Measurements from ENCODE around the gene WWOX. TPM values are rescaled to one million over a fixed set of nuclear protein-coding genes. Genes with fewer than 3 reads are reported as not detected.

The WWOX gene
- total RNA-seq, 1 donor from 2014 or later, result 13.1 TPM

GRCh38 chr16:79131321-79132075 is 1032.0 kb downstream of the WWOX start:
- DNase-seq (ENCODE audit: missing footprints) (no peak), ATAC-seq (no peak)
- intact Hi-C loops (cut with DNase I), result no loop called here

DNA sequence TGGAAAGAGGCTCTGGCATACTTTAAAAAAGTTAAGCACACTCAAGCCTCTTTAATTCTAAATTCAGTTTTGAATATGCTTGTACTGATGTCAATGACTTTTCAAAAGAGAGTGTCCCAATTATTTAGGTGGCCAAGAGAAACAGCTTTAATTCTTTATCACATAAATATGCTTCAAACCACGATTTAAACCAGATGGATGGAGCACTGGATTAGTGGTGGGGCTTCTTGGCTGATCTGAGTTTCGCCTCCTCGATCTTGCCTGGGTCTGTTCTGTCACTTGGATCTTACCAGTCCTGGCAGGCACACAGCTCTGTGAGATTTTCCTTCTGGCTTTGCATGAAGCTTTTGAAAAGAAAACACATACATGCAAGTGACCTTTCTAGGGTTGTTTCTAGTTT is 1033.2 kb downstream of the WWOX start:
- ATAC-seq (peak; percentile 93), DNase-seq (ENCODE audit: missing footprints) (no peak)
- intact Hi-C loops (cut with DNase I), result no loop called here

DNA sequence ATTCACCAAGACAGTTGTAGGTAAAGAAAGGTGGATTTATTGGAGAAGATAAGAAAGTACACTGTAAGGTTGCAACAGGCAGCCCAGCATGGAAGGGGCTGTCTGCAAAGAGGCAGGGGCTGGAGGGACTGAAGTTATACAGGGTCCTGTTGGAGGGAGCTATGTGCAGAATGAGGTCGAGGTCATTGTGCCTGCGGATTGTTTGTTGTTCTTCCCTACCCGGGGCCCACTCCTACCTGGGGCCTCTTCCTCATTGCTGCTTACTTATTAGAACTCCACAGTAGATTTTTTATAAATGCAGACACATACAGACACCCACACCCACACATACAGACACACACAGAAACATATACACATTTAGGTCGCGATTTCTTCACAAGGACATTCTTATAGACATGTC is 1034.8 kb downstream of the WWOX start:
- ATAC-seq, result no peak
- no peak for DNase-seq (ENCODE audit: missing footprints)
- intact Hi-C loops (cut with DNase I), result no loop called here

GRCh38 chr16:79136955-79137354 is 1037.5 kb downstream of the WWOX start:
- ATAC-seq (no peak), DNase-seq (ENCODE audit: missing footprints) (no peak)
- intact Hi-C loops (cut with DNase I), result no loop called here

GRCh38 chr16:79137426-79137939 is 1038.0 kb downstream of the WWOX start:
- intact Hi-C loops (cut with DNase I), result no loop called here
- ATAC-seq, result no peak

GRCh38 chr16:79139799-79140198 is 1040.3 kb downstream of the WWOX start:
- ATAC-seq (no peak), DNase-seq (ENCODE audit: missing footprints) (no peak)
- intact Hi-C loops (cut with DNase I), result no loop called here

More at GRCh38 chr16:79137426-79137939, 1038.0 kb downstream of the WWOX start:
- DNase-seq (ENCODE audit: missing footprints), result no peak

GRCh38 chr16:79143026-79143425 is 1043.6 kb downstream of the WWOX start:
- DNase-seq (ENCODE audit: missing footprints) (no peak), ATAC-seq (no peak)
- intact Hi-C loops (cut with DNase I), result no loop called here

DNA sequence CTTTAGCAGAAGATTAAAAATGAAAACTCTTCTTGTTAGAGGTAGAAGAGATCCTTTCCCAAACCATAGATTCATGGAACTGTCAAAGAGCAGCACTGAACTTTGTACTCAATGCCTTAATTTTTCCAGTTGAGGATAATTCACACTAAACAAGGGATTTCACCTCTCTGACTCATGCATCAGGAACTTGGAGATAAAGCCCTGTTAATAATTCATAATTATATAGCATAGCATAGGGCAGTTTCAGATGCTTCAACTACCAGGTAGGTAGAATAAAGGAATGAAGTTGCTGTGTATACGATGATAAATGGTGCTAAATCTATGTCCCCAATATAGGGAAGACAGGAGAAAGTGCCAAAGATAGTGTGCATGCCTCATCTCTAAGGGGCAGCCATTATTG is 1050.7 kb downstream of the WWOX start:
- ATAC-seq (no peak), DNase-seq (ENCODE audit: missing footprints) (no peak)
- intact Hi-C loops (cut with DNase I), result no loop called here

GRCh38 chr16:79150632-79151310 is 1051.3 kb downstream of the WWOX start:
- DNase-seq (ENCODE audit: missing footprints), result no peak
- ATAC-seq, result peak; percentile 57
- intact Hi-C loops (cut with DNase I), result no loop called here

GRCh38 chr16:79154086-79154485 is 1054.6 kb downstream of the WWOX start:
- no peak for DNase-seq (ENCODE audit: missing footprints)
- ATAC-seq, result no peak
- intact Hi-C loops (cut with DNase I), result no loop called here

DNA sequence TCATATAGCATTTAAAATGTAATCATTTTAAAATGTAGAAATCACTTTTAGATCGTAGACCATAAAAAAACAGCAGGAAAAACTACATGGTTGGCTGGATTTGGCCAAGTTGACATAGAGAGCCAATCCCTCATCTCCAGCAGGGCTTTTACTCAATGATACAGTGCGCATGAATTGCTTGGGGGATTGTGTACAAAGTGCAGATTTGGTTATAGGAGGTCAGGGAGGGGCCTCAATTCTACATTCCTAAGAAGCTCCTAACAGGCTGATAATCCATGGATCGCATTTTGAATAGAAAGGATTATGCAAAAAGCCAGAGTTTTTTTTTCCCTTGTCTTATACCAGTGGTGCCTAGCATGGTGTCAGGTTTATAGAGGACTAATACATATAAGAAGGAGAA is 1056.0 kb downstream of the WWOX start:
- ATAC-seq, result no peak
- DNase-seq (ENCODE audit: missing footprints), result no peak
- intact Hi-C loops (cut with DNase I), result no loop called here

DNA sequence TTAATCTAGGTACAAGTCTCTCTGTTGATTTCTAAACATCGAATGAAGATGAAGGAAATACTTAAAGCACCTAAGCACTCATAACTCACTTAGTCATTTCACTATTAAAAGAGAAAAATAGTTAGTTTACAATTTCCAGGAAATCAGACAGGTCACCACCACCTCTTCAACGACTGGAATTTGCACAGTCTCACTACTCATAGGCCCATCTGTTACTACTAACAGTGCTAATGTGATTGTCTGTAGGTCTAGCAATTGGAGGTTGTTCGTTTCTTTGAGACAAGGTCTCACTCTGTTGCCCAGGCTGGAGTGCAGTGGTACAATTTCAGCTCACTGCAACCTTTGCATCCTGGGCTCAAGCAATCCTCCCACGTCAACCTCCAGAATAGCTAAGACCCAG is 1056.5 kb downstream of the WWOX start:
- DNase-seq (ENCODE audit: missing footprints) (no peak), ATAC-seq (no peak)
- intact Hi-C loops (cut with DNase I), result no loop called here

DNA sequence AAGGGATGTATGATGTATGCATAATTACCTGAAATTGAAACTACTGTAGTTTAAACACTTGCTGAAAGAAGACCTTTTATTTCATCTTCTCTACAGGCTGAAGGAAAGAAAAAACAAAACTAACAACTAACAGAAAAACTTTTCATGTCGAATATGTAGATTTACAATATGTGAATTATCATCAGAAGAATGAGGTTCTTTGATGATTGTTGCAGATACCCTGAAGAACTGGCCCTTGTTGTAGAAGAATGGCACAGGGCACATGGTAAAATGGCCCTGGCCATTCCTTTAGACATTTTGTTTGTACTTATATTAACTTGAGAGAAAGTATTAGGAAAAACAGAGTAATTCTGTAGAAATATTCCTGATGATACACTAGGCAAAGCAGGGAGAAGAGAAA is 1057.3 kb downstream of the WWOX start:
- DNase-seq (ENCODE audit: missing footprints), result no peak
- intact Hi-C loops (cut with DNase I), result no loop called here
- ATAC-seq, result no peak

DNA sequence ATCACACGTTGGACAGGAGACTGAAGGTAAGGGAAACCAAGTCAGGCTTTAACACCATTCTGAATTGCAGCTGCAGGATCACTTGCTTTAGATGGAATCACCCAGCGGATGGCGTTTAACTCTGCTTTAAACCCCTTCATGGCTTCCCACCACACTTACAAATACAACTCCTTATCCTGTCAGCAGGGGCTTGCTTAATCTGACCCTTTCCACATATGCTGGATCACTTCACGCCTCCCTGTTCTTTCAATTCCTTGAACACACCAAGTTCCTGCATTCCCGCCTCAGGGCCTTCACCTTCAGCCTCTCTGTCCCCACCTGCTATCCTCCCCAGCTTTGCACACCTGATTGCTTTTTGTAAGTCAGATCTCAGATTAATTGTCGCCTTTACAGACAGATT is 1058.9 kb downstream of the WWOX start:
- intact Hi-C loops (cut with DNase I), result no loop called here
- DNase-seq (ENCODE audit: missing footprints) (no peak), ATAC-seq (no peak)

- ATAC-seq (no peak), DNase-seq (ENCODE audit: missing footprints) (no peak)
- intact Hi-C loops (cut with DNase I), result no loop called here
These were observed 1060.0 kb downstream of the WWOX start for GRCh38 chr16:79159261-79160049.

- DNase-seq (ENCODE audit: missing footprints) (no peak), ATAC-seq (no peak)
- intact Hi-C loops (cut with DNase I), result no loop called here
These were observed 1063.5 kb downstream of the WWOX start for GRCh38 chr16:79162977-79163376.

GRCh38 chr16:79163691-79164387 is 1064.4 kb downstream of the WWOX start:
- intact Hi-C loops (cut with DNase I), result no loop called here
- ATAC-seq (no peak), DNase-seq (ENCODE audit: missing footprints) (peak; percentile 71)

- no peak for ATAC-seq
- intact Hi-C loops (cut with DNase I), result no loop called here
These were observed 1065.0 kb downstream of the WWOX start for GRCh38 chr16:79164388-79164995.

DNA sequence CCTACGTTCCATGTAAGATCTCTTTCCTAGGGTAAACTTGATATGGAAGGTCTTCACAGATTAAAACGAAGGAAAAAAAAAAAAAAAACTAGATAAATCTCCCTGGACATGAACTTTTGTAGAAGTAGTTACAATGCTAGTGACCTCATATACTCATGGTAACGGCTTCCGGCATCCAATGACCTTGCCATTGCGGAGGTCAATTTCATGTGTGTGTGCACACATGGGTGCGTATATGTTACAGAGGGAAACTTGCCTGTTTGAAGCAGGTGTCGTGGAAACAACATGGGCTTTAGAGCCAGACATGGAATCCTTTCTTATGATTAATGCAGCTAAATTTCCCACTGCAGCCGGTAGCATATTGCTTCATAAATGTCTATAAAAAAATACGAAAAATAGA is 1065.6 kb downstream of the WWOX start:
- intact Hi-C loops (cut with DNase I), result no loop called here
- DNase-seq (ENCODE audit: missing footprints), result no peak

More at GRCh38 chr16:79164388-79164995, 1065.0 kb downstream of the WWOX start:
- no peak for DNase-seq (ENCODE audit: missing footprints)

More for the DNA sequence above, 1065.6 kb downstream of the WWOX start:
- ATAC-seq, result no peak

All from Right ventricle myocardium inferior (tissue), 1 donor.